ENCODE measurements around the gene TNFRSF21.

DNA sequence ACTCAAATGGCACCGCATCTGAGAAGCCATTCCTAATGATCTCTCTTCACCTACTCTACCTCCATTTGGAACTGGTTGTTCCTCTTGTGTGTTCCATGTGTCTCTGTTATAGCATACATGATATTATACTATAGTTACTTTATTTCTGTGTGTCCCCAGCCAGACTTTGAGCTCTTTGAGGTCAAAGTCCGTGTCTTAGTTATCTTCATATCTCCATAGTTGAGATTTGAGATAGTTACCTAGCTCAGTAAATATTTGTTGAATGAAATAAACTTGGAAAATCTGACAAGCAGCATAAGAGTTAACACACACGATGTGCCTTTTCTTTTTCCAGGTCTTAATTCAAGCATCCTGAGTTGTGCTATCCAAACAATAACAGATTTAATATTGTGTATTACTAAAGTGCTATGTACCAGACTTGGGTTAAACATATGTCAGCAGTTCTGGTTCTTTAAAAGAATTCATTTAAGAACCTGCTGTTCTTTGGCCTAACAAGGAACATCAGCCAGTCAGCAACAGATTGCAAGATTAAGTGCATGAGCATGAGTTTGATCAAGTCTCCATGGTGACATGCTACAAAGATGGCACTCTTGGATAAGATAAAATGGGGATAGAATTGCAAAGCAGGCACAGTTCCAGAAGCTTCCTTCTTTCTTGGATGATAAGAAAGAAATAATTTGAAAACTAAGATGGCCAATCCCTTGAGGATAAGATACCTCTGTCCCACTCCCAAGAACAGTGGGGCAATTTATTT is 8.7 kb upstream of the TNFRSF21 start:
- no peak for TF ChIP-seq SP1 (IDR thresholded peaks at IDR 0.05; ENCODE audit: low read depth, low read length)
- TF ChIP-seq RCOR1 (conservative IDR thresholded peaks at IDR 0.05; ENCODE audit: low read depth, low read length) = no peak
- TF ChIP-seq ETV6 (conservative IDR thresholded peaks at IDR 0.05 in 1 of 2, IDR thresholded peaks at IDR 0.05 in 1 of 2; ENCODE audit: borderline replicate concordance in 1 of 2, low read depth in 1 of 2) = no peak
- no peak for TF ChIP-seq HDAC2 (IDR thresholded peaks at IDR 0.05)
- no peak for TF ChIP-seq TCF12 (IDR thresholded peaks at IDR 0.05; ENCODE audit: low read depth, low read length)
- no peak for TF ChIP-seq BHLHE40 (IDR thresholded peaks at IDR 0.05; ENCODE audit: borderline replicate concordance in 1 of 2, low read depth in 2 of 2, low read length in 1 of 2)
- TF ChIP-seq, protein P1, sequence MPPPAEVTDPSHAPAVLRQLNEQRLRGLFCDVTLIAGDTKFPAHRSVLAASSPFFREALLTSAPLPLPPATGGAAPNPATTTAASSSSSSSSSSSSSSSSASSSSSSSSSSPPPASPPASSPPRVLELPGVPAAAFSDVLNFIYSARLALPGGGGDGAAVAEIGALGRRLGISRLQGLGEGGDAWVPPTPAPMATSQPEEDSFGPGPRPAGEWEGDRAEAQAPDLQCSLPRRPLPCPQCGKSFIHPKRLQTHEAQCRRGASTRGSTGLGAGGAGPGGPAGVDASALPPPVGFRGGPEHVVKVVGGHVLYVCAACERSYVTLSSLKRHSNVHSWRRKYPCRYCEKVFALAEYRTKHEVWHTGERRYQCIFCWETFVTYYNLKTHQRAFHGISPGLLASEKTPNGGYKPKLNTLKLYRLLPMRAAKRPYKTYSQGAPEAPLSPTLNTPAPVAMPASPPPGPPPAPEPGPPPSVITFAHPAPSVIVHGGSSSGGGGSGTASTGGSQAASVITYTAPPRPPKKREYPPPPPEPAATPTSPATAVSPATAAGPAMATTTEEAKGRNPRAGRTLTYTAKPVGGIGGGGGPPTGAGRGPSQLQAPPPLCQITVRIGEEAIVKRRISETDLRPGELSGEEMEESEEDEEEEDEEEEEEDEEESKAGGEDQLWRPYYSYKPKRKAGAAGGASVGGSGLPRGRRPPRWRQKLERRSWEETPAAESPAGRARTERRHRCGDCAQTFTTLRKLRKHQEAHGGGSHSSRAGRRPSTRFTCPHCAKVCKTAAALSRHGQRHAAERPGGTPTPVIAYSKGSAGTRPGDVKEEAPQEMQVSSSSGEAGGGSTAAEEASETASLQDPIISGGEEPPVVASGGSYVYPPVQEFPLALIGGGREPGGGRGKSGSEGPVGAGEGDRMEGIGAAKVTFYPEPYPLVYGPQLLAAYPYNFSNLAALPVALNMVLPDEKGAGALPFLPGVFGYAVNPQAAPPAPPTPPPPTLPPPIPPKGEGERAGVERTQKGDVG (CRISPR knock-in tag; IDR thresholded peaks at IDR 0.05) = no peak
- TF ChIP-seq, protein P2, sequence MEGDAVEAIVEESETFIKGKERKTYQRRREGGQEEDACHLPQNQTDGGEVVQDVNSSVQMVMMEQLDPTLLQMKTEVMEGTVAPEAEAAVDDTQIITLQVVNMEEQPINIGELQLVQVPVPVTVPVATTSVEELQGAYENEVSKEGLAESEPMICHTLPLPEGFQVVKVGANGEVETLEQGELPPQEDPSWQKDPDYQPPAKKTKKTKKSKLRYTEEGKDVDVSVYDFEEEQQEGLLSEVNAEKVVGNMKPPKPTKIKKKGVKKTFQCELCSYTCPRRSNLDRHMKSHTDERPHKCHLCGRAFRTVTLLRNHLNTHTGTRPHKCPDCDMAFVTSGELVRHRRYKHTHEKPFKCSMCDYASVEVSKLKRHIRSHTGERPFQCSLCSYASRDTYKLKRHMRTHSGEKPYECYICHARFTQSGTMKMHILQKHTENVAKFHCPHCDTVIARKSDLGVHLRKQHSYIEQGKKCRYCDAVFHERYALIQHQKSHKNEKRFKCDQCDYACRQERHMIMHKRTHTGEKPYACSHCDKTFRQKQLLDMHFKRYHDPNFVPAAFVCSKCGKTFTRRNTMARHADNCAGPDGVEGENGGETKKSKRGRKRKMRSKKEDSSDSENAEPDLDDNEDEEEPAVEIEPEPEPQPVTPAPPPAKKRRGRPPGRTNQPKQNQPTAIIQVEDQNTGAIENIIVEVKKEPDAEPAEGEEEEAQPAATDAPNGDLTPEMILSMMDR (IDR thresholded peaks at IDR 0.05 in 2 of 3, conservative IDR thresholded peaks at IDR 0.05 in 1 of 3; ENCODE audit: control insufficient read depth in 2 of 3, extremely low read depth in 1 of 3, insufficient read depth in 1 of 3, low read depth in 3 of 3, low read length in 3 of 3) = no peak
- no peak for TF ChIP-seq FOS (IDR thresholded peaks at IDR 0.05; ENCODE audit: borderline replicate concordance, extremely low read depth, insufficient read length)
- TF ChIP-seq, protein P3, sequence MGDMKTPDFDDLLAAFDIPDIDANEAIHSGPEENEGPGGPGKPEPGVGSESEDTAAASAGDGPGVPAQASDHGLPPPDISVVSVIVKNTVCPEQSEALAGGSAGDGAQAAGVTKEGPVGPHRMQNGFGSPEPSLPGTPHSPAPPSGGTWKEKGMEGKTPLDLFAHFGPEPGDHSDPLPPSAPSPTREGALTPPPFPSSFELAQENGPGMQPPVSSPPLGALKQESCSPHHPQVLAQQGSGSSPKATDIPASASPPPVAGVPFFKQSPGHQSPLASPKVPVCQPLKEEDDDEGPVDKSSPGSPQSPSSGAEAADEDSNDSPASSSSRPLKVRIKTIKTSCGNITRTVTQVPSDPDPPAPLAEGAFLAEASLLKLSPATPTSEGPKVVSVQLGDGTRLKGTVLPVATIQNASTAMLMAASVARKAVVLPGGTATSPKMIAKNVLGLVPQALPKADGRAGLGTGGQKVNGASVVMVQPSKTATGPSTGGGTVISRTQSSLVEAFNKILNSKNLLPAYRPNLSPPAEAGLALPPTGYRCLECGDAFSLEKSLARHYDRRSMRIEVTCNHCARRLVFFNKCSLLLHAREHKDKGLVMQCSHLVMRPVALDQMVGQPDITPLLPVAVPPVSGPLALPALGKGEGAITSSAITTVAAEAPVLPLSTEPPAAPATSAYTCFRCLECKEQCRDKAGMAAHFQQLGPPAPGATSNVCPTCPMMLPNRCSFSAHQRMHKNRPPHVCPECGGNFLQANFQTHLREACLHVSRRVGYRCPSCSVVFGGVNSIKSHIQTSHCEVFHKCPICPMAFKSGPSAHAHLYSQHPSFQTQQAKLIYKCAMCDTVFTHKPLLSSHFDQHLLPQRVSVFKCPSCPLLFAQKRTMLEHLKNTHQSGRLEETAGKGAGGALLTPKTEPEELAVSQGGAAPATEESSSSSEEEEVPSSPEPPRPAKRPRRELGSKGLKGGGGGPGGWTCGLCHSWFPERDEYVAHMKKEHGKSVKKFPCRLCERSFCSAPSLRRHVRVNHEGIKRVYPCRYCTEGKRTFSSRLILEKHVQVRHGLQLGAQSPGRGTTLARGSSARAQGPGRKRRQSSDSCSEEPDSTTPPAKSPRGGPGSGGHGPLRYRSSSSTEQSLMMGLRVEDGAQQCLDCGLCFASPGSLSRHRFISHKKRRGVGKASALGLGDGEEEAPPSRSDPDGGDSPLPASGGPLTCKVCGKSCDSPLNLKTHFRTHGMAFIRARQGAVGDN (IDR thresholded peaks at IDR 0.05) = no peak
- TF ChIP-seq EZH2 (IDR thresholded peaks at IDR 0.05; ENCODE audit: borderline replicate concordance, control insufficient read depth, low read depth, low read length) = no peak
- no peak for TF ChIP-seq MYC (IDR thresholded peaks at IDR 0.05; ENCODE audit: insufficient read depth, insufficient read length, insufficient replicate concordance, low read length, severe bottlenecking)
- TF ChIP-seq POLR2AphosphoS5 (IDR thresholded peaks at IDR 0.05; ENCODE audit: low read length) = no peak
- TF ChIP-seq TAF1 (IDR thresholded peaks at IDR 0.05; ENCODE audit: borderline replicate concordance, low read depth, low read length) = no peak
